OCI-LY7 (cell line): ENCODE results near the gene GABARAPL2.

Experiments
- CTCF ChIP-seq: fragments of 200-600 bp; sonication (generic); conservative IDR thresholded peaks from 2 replicates; pipeline ENCODE4 v1.5.1; 2014; ENCODE audit warnings: mild to moderate bottlenecking, antibody characterized with exemption, low read length, moderate library complexity, mixed read lengths
- EZH2phosphoT487 ChIP-seq: fragments of 200-600 bp; sonication (generic); IDR thresholded peaks from 2 replicates; pipeline ENCODE4 v1.6.1; 2018; ENCODE audit warnings: low read depth, borderline replicate concordance, mild to moderate bottlenecking, mixed run types, antibody characterized with exemption, low read length, moderate library complexity, mixed read lengths

DNA sequence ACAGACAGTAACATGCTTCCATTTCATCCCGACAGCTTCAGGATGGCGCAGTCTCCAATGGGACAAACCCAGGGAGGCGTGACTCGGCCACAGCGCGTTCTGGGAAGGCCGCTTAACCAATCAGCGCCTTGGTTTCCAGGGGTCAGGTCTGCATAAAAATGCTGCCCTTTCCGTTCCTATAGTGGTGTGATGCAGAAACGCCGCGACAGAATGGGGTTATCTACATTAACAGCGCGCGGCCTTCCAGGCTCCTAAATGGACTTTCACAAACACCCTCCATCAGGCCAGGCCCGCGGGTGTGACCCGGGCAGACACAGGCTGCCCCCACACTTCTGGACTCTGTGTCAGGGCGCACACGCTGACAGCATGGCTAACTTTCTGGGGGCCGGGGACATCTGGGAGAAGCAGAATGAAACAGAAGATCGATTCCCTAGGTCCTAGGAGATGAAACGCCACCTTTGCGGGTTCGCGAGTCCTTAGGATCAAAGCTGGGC is 10.9 kb upstream of the GABARAPL2 start:
- TF ChIP-seq CTCF (no peak), EZH2phosphoT487 (no peak)
